Renal cortex interstitium (tissue), 11 donors: ENCODE results near the gene ARHGAP44. TPM values are rescaled to one million over a fixed set of nuclear protein-coding genes. Genes with fewer than 3 reads are reported as not detected.
A peak's percentile ranks its signal among the peaks of the same experiment; 100 is the strongest.

Experiments
- DNase-seq, 11 donors: peaks; one replicate each; pipeline ENCODE4 v3.0.0-alpha.2; 2013; ENCODE audit warnings: low read depth in 9 of 11, low spot score in 4 of 11; ENCODE audit errors: extremely low read depth in 1 of 11
- polyA plus RNA-seq, 3 donors: library from polyadenylated mRNA; unstranded; fragments of 120-200 nt; gene quantifications; one replicate each; pipeline ENCODE4 v1.2.1, GENCODE V29; 2013; ENCODE audit not compliant: insufficient read length in 3 of 3

Gene ARHGAP44
- polyA plus RNA-seq, 3 donors = 6.6 to 9.1 (median 7.6) TPM

DNA sequence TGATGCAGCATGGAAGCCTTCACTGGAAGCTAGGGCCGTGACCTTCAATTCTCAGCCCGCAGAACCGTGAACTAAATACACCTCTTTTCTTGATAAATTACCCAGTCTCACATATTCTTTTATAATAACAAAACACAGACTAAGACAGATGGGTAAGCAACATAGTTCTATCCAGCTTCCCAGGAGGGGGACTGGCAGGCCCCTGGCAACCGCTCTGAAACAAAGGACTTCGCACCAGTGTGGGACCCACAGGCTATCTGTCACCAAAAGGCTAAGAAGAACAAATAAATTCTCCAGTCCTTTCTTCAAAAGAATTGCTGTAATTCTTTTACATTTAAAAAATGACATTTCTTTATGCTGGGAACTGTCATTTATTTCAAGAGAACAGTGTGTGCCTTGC is 209.6 kb downstream of the ARHGAP44 start:
- DNase-seq = no peak

DNA sequence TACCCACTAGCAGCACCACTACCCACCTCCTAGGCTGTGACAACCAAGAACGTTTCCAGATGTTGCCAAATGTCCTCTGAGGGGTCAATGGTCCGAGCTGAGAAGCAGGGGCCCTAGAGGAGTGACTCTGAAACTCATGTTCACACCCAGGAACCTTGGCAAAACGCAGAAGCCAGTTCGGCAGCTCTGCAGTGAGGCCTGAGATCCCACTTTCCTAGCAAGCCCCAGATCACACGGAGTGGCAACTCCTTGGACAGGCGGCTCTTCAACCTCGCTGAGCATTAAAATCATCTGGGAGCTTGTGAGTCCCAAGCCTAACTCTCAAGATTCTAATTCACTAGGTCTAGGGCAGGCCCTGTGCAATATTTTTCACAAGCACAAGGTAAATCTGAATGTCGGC is 211.3 kb downstream of the ARHGAP44 start:
- DNase-seq = no peak

DNA sequence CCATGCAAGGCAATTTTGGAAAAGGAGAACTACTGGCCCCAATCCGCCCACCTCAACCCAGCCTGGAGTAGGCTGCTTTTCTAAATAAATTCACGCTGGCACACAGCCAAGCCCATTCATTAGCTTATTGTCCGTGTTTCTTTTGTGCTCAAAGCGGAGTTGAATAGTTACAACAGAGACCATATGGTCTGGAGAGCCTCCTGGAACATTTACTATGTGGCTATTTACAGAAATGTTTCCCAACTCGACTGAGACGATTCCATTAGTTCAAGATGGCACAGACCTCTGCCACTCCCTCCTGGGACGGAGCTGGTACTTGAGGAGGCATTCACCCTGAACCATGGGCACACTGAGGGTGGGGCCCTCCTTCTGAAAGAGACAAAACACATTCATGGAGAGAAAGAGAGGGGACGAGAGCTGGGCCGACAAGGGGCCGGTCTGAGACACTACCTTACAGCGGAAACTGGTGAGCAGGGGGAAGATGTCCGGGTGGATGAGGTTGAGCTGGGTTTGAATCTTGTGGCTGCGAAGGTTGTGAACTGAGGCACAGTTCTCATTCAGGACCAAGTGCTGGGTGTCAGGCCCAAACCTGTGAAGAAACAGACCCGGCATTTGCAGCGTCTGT is 212.8 kb downstream of the ARHGAP44 start:
- peak in 8 of 11 donors; percentile 36 to 70 (median 57) for DNase-seq

DNA sequence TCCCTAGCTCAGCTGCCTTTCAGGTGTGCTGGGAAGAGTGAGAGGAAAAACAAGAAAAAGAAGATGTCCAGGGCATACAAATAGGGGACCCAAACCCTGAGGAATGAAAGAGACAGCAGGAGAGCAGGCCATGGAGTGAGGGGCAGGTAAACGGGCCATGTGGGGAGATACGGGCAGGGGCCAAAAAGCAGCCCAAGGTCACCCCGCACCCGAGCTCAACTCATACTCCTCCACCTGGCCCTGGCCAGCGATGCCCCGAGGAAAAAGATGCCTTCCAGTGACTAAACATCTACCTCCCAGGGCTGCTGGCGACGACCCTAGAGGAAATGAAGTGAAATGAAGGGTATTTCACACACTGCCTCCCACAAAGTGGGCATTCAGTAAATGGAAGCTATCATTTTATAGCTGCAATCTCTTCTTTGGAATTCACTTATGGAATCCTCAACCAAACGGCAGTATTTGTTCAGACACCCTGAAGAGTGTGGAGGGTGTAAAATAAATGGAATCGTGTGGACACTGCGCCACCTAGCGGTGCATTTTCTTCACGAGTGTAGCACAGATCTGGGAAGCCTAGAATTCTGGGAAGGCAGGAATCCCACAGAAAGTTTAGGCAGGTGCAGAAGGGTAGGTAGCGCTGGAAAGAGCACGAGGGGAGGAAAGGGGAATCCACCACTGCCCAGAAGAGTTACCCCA is 213.6 kb downstream of the ARHGAP44 start:
- peak; percentile 53 to 84 (median 74) for DNase-seq

DNA sequence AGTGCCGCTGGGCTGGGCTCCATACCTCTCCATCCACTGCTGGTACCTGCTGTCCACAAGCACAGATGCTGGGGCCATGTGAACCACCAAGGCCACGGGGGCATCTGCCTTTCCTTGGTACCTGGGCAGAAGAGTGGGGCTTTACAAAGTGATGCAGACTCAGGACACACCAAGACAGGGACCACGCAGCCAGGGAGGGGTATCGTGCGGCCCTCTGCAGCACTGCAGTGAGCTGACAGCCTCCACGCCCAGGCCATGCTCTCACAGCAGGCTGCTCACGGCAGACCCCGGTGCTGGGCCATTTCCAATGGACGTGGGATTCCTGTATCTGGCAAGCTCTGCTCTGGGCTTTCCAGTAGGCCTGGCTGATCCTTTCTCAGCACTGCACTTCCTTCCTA is 214.2 kb downstream of the ARHGAP44 start:
- no peak for DNase-seq

DNA sequence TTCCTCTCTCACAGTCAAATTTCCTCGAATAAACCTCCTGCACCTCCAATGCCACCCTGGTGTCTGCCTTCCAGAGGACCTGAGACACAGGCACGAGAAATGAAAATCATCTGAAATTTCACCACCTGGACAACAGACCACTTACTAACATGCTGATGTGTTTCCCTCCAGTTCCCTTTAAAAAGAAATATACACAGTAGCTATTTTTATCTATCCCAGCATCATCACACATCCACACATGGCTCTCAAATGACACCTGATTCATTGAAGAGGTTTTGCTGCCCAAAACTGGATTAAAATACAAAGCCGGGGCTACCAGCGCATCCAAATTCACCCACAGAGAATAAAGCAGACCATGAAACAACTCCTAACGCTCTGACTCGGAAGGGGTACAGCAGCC is 214.6 kb downstream of the ARHGAP44 start:
- no peak for DNase-seq

DNA sequence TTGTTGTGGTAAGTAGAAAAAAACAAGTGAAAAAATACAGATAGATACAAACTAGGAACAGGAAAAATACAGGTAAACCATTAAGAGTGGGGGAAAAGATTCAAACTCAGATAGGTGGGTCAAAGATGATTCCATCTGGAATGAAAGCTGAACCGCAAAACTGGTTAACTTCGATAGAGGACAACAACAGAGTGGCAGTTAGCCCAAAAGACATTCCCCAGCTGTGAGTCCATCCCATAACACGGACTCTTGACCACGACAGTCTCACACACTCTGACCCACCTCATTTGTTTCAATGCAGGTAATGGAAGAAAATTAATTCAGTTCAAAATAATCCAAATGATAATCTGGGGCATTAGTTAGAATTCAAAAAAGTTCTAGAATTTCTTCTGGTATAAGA is 215.0 kb downstream of the ARHGAP44 start:
- DNase-seq = no peak

DNA sequence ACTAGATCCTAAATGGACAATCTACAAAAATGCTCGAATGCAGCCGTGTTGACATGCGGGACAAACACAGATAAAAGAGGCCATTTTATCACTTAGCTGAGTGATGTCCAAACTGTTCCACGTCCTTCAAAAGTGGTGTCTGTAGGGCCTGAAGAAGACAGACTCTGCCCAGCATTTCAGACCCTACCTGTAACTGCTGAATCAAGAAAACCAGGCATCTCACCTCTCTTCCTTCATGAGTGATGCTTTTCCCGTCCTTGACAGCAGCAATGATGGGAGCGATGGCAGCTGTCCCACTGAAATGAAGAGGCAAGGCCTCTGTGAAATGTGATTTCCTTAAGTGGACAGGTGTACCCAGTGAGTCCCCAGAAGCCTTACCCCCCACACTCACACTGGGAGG is 216.2 kb downstream of the ARHGAP44 start:
- DNase-seq = no peak

DNA sequence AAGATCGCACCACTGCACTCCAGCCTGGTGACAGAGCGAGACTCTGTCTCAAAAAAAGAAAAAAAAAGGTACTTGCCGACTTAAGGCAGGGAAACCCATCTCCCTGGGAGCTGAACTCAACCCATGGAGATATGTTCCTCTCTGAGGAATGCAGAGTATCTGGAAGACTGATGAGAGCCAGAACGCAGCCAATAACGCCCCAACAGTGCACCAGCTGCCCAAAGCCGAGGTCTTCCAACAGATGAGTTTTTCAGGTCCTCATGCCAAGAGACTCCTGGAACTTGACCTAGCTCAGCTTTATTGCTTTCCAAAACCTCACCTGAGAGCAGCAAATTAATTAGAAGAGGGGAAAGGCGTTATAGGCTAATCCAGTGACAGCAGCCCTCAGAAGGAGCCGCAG is 219.2 kb downstream of the ARHGAP44 start:
- no peak for DNase-seq

DNA sequence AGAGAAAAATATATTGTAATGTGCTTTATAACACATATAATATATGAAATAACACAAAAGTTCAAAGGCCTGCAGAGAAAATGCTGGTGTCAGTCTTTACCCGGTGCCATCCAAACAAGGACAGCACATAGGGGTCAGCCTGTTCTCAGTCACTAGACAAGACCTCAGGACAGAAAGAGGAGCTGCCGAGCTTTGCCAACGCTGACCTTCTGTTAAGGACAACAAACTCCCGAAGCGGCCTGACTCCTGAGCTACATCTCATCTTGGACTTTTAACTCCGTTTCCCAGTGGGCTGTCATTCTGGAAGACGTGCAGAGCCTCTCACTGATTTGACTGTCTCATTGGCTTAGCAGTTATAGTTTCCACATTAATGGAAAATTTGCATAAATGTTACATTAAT is 221.7 kb downstream of the ARHGAP44 start:
- no peak for DNase-seq

DNA sequence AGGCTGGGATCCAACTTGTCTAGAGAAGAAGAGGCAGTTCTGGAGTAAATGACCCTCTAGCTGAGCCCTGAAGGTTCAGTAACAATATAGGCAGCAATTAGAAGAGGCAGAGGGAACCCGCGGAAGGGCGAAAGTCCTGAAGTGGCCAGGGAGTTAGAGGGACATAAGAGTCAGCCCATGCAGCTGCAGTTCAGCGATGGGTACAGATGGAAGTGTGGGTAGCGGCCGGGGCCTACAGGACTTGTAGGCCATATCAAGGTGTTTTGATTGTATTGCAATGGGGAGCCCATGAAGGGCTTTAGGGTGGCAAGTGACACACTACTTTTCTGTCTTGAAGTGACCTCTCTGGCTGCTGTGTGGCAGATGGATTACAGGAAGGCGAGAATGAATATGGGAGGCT is 225.5 kb downstream of the ARHGAP44 start:
- DNase-seq = no peak

DNA sequence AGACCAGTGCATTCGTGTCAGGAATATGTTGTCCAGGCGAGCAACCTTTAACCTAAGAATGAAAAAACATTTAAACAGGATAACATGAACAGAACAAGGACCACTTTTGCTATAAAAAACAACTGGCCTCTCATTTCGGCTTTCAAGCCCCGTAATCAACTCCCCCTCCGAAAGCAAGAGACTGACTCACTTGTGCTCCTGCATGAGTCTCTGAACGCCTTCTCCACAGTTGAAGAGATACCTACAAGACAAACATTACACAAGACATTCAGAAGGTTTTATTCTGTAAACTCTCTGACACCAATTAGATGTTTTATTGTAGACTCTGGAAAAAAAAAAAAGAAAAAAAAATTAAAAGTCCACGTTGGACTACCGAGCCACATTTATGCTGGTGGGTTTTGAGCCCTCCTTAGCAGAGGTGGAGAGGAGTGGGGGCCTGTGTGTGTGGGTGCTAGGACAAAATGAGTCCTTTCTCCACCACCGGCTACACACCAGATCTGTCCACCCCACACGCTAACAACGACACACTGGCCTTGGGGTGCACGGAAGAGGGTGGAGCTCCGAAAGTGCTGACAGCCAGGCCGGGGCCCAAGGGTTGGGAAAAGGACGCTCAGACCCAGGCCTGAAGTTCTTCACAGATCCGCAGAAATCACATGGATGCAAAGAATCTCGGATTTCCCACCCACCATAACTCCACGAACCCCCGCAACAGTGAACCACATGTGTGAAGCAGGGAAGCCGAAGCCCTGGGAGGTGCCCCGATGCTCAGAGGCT is 227.8 kb downstream of the ARHGAP44 start:
- DNase-seq = no peak

DNA sequence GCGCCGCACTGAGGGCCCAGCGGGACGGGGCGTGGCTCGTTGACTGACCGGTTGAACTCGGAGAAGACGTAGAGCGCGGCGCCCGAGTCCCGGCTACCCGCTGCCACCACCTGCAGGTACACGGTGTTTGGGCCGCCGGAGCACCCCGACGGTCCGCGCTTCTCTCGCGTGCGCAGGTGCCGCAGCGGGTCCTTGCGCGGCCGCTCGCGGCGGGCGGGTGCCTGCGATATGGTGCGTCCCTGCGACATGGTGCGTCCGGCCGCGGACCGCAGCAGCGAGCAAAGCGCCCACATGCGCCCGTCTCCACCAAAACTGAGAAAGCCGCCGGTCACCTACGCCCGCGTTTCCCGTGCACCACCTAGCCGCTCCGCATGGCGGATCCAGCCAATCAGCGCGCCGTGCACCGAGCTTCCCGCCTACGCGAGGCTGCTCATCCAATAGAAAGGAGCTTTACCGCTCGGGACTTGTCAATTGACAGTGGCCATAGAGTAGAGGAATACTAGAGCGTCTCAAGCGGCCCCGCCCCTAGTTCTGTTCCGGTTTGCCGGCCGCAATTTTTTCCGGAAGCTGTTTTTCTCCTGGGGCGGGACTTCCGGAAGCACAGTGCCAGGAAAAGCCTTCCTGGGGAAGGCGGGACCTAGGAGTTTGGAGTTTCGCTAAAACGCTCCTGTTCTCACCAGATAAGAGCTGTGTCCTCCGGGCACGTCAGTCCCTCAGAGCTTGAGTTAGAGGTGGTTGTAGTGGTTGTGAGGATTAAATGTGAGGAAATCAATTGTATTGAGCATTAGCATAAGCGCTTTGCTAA is 228.6 kb downstream of the ARHGAP44 start, which contains the start of gene ELAC2:
Gene ELAC2, minus strand, starts transcription at position 373 of the 805 bp plus-strand sequence. Its CDS starts 80 bp downstream, at position 293.
- DNase-seq = peak; percentile 93 to 98 (median 97)

DNA sequence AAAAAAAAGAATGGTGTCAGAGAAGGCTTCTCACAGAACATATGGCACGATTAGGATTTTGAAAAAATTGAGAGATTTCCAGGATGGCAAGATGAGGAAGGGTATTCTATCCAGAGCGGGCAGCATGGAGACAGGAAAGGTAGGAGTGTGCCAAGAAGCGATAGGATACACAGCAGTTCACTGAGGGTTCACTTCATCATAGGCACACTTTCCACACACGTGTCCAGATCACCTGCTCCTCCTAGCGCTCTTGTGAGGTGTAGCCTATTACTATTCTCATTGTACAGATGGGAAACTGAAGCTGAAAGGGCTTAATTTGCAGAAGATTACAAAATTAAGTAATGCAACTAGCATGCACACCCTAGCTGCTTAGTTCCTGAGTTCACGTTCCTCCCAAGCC is 234.7 kb downstream of the ARHGAP44 start:
- DNase-seq = no peak

DNA sequence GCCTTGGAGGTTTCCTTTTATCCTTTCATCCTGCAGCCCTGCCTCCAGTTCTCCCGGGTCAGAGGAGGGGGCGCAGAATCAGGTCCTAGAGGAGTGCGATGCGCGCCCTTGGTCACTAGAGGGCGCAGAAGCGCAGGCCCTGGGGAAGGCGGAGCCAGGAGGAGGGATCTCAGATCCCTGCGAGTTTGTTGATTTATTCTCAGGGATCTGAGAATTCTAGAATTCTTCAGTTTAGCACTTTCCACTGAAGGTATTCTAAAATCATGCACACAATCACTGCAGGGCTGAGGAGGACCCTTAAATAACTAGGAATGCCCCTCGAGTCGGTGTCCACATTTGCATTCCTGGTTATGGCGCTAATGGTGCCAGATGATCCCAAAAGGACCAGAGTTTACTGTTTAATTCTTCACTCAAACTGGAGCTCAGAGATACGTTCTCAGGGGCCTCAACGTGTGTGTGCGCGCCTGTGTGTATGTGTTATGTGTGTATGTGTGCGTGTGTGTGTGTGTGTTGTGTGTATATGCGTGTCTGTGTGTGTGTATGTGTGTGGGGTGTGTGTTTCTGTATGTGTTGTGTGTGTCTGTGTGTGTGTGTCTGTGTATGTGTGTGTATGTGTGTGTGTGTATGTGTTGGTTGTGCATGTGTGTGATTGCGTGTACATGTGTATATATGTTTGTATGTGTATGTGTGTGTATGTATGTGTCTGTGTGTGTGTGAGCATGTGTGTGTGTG is 235.4 kb downstream of the ARHGAP44 start:
- peak in 7 of 11 donors; percentile 36 to 62 (median 52) for DNase-seq

DNA sequence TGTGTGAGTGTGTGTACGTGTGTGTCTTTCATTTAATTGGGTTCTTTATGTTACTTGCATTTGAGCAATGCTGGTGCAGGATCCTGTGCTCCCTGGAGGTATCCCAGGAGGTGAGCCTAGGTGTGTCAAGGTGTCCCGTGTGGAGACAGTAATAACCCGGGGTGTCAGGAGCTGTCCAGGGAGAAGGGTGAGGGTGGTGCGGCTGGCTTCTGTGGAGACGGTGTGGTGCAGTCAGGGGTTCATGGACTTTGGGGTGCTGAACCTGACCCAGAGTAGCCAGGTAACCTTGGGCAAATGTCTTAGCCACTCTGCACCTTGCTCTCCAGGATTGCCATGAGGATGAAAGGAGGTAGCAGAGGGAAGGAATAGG is 235.9 kb downstream of the ARHGAP44 start:
- no peak for DNase-seq

DNA sequence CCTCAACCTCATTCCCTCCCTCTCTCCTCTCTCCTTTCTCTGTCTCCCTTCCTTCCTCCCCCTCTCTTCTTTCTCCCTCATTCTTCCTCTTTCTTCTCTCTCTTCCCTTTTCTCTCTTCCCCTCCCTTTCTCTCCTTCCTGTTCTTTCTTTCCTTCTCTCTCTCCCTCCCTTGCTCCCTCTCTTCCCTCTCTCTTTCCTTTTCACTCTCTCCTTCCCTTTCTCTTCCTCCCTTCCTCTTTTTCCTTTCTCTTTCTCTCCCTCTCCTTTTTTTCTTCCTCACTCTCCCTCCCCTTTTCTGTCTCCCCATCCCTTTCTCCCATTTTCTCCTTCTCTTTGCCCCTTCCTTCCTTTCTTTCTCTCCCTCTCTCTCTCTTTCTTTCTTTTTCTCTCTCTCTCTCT is 236.4 kb downstream of the ARHGAP44 start:
- DNase-seq = no peak

DNA sequence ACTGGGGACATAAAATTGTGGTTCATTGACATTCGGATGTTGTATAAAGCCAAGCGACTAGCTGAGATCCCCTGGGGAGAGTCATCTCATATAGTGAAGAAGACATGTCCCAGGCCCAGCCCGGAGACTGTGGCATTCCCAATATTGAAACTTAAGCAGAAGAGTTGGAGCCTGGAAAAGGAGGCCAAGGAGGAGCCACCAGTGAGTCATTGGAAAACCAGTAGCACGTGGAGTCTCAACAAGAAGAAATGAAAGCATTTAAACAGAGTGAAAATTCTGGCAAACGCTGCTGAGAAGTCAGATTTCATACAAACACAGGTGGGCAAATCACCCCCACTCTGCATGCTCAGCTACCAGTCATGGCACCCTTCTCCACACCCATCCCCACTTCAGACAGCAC is 237.9 kb downstream of the ARHGAP44 start:
- DNase-seq = no peak

DNA sequence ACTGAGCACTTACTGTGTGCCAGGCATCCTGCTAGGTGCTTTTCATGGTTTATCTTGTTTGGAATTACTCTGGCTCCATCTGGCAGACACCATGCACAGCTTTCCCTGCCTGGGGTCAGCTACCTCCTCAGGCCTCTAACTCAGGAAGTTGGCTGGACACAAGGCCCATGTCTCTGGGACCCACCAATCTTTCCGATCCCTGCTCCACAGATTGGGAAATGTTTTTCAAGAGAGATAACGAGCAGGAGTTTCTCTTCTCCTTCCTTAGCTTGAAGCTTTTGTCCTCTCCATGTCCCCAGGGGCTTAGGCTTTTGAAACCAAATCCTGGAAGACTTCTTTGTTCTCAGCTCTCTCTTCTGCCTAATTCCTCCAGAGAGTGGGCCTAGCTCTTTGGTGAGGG is 240.0 kb downstream of the ARHGAP44 start:
- DNase-seq = no peak
